HepG2 (cell line): ENCODE measurements around the gene NOCT. TPM values are rescaled to one million over a fixed set of nuclear protein-coding genes. Genes with fewer than 3 reads are reported as not detected.
A peak's percentile ranks its signal among the peaks of the same experiment; 100 is the strongest.

Experiments used
- ATAC-seq: fragments of 200-7000 bp; cut with Tn5 transposase; 3 replicates; pipeline ENCODE4 v1.9.1; 2020; ENCODE audit warnings: mild to moderate bottlenecking, moderate library complexity
- BruUV-seq: library from RNA; stranded (reverse); fragments of 400-500 nt; replicated peaks from 2 replicates; lab custom pipeline; 2021; lab: Mats Ljungman, UMichigan
- CTCF ChIA-PET: fragments of 300-600 bp; formaldehyde crosslinking; extraction: SDS; loops from one replicate; lab custom pipeline; 2021; ENCODE audit warnings: low total read pairs, inconsistent platforms, low intra/inter-chr PET ratio; lab: Yijun Ruan, JAX
- POLR2A ChIA-PET: fragments of 350-600 bp; sonication (Branson Sonifier 250); formaldehyde crosslinking; loops from one replicate; lab custom pipeline; 2020; ENCODE audit warnings: antibody characterized with exemption, inconsistent platforms; lab: Yijun Ruan, JAX
- DNase-seq: peaks from one replicate; pipeline ENCODE4 v3.0.0-alpha.2; 2015; ENCODE audit warnings: low spot score
- FAIRE-seq: peaks from 3 replicates; lab custom pipeline; 2011; peaks lifted over from hg19 to GRCh38; lab: Jason Lieb, UNC
- H2AFZ ChIP-seq: one replicate; pipeline ENCODE4 v1.6.1; 2011; ENCODE audit warnings: low read length, inconsistent platforms
- H3K27ac ChIP-seq: fragments of 300-600 bp; 3 replicates; pipeline ENCODE4 v1.8.0; 2011; ENCODE audit warnings: mixed run types, mild to moderate bottlenecking, mixed read lengths, low read length, inconsistent platforms; ENCODE audit not compliant: insufficient read depth; ENCODE audit errors: extremely low read length
- H3K27me3 ChIP-seq, 2 experiments: fragments of 200-600 bp in 1 of 2; 2 replicates in 1 of 2; 3 replicates in 1 of 2; pipeline versions ENCODE4 v1.6.0 to v1.8.0; 2011; ENCODE audit warnings: low read length in 2 of 2, mild to moderate bottlenecking in 2 of 2, moderate library complexity in 2 of 2, inconsistent platforms in 1 of 2; ENCODE audit not compliant: insufficient read depth in 2 of 2, control insufficient read depth in 1 of 2
- H3K36me3 ChIP-seq, 2 experiments: fragments of 200-600 bp in 1 of 2; replicated peaks in 1 of 2; 2 replicates in 1 of 2; 3 replicates in 1 of 2; pipeline versions ENCODE4 v1.5.1 to v1.8.0; 2011; ENCODE audit warnings: low read length in 2 of 2, inconsistent platforms in 1 of 2; ENCODE audit not compliant: insufficient read depth in 2 of 2, control insufficient read depth in 1 of 2
- H3K4me1 ChIP-seq: 2 replicates; pipeline ENCODE4 v1.5.1; 2012; ENCODE audit warnings: low read length, inconsistent platforms; ENCODE audit not compliant: insufficient read depth
- H3K4me2 ChIP-seq: 2 replicates; pipeline ENCODE4 v1.6.0; 2011; ENCODE audit warnings: low read depth, low read length, inconsistent platforms
- H3K4me3 ChIP-seq, 3 experiments: fragments of 200-600 bp in 1 of 3; sonication (generic), shearing (Covaris generic) in 1 of 3; replicated peaks in 1 of 3; 2 replicates each; pipeline ENCODE4 v1.5.1; 2011 to 2016; ENCODE audit warnings: low read length in 3 of 3, inconsistent platforms in 2 of 3, low read depth in 2 of 3, mild to moderate bottlenecking in 2 of 3, control low read depth in 1 of 3, mixed read lengths in 1 of 3; ENCODE audit not compliant: insufficient read depth in 1 of 3
- H3K79me2 ChIP-seq: one replicate; pipeline ENCODE4 v1.6.1; 2011; ENCODE audit warnings: low read length, inconsistent platforms; ENCODE audit not compliant: insufficient read depth
- H3K9ac ChIP-seq: 2 replicates; pipeline ENCODE4 v1.6.0; 2011; ENCODE audit warnings: mild to moderate bottlenecking, low read depth, low read length, inconsistent platforms; ENCODE audit not compliant: insufficient read depth
- H3K9me3 ChIP-seq: 2 replicates; pipeline ENCODE4 v1.5.1; 2012; ENCODE audit warnings: mild to moderate bottlenecking, low read length
- H4K20me1 ChIP-seq: 2 replicates; pipeline ENCODE4 v1.6.0; 2011; ENCODE audit warnings: inconsistent platforms, mild to moderate bottlenecking, low read length, moderate library complexity; ENCODE audit not compliant: insufficient read depth
- HMGXB4 ChIP-seq, 2 experiments: sonication (generic) in 1 of 2; formaldehyde crosslinking in 1 of 2; IDR thresholded peaks; 2 replicates each; pipeline versions ENCODE4 v1.4.0 to v1.6.1; 2018 to 2020; ENCODE audit warnings: missing genetic modification reagents in 2 of 2, borderline replicate concordance in 1 of 2, low read depth in 1 of 2, mild to moderate bottlenecking in 1 of 2, missing biosample characterization in 1 of 2
- MATR3 ChIP-seq: sonication (generic); formaldehyde crosslinking; IDR thresholded peaks from 2 replicates; pipeline ENCODE4 v1.4.0; 2020; ENCODE audit warnings: missing genetic modification reagents
- POLR2G ChIP-seq: fragments of 200-400 bp; formaldehyde crosslinking; IDR thresholded peaks from 2 replicates; pipeline ENCODE4 v1.6.1; 2018; ENCODE audit warnings: mild to moderate bottlenecking, low read depth, low read length, moderate library complexity
- RBM22 ChIP-seq: fragments of 200-400 bp; formaldehyde crosslinking; optimal IDR thresholded peaks from 2 replicates; pipeline ENCODE3; 2017; ENCODE audit warnings: mild to moderate bottlenecking, low read length, moderate library complexity
- RBM39 ChIP-seq: fragments of 200-400 bp; formaldehyde crosslinking; IDR thresholded peaks from one replicate; pipeline ENCODE4 v1.6.1; 2018; ENCODE audit warnings: antibody characterized with exemption, mild to moderate bottlenecking, low read depth, low read length; ENCODE audit not compliant: poor library complexity, severe bottlenecking
- RNF219 ChIP-seq: sonication (generic); formaldehyde crosslinking; IDR thresholded peaks from 2 replicates; pipeline ENCODE4 v1.5.0; 2020; ENCODE audit warnings: mild to moderate bottlenecking, missing genetic modification reagents
- SIN3B ChIP-seq: fragments of 150-350 bp; IDR thresholded peaks from 2 replicates; pipeline ENCODE4 v1.6.1; 2014; ENCODE audit warnings: low read length
- TMF1 ChIP-seq: sonication (generic); formaldehyde crosslinking; IDR thresholded peaks from 2 replicates; pipeline ENCODE4 v1.8.1; 2022; ENCODE audit warnings: low read depth, missing genetic modification reagents
- ZFX ChIP-seq: sonication (generic); formaldehyde crosslinking; IDR thresholded peaks from 2 replicates; pipeline ENCODE4 v1.4.0; 2020; ENCODE audit warnings: mild to moderate bottlenecking, low read depth, missing genetic modification reagents, moderate library complexity
- ZNF44 ChIP-seq: sonication (generic); formaldehyde crosslinking; IDR thresholded peaks from 2 replicates; pipeline ENCODE4 v1.5.1; 2020; ENCODE audit warnings: mild to moderate bottlenecking, missing genetic modification reagents
- ZNF768 ChIP-seq: sonication (generic); formaldehyde crosslinking; IDR thresholded peaks from 2 replicates; pipeline ENCODE4 v1.4.0; 2020; ENCODE audit warnings: missing genetic modification reagents
- WGBS: methylation state at CpG from one replicate; pipeline ENCODE4 v1.1.6; 2017; ENCODE audit warnings: low lambda C conversion rate; 5-methylcytosine and 5-hydroxymethylcytosine counted together
- in situ Hi-C: cut with HindIII; loops from 2 replicates; pipeline ENCODE4 v1.10.0; 2017; ENCODE audit warnings: low pct_unique_long_range_greater_than_20kb; ENCODE audit not compliant: extremely low pct_ligation_motif_present
- intact Hi-C: fragments of 100-400 bp; cut with micrococcal nuclease; formaldehyde crosslinking; loops from one replicate; pipeline ENCODE4 v1.10.0; 2022; ENCODE audit not compliant: unreplicated experiment
- polyA plus RNA-seq, 8 experiments: library from polyadenylated mRNA; depleted of rRNA in 3 of 8; stranded (reverse) in 7 of 8; unstranded in 1 of 8; fragments of >200 nt; fragmentation: Illumina TruSeq in 4 of 8; extraction: Trizol in 4 of 8; gene quantifications; 2 replicates each; pipeline versions ENCODE4 v1.2.1 to v1.2.3, GENCODE V29; 2011 to 2016; ENCODE audit warnings: low read depth in 4 of 8, missing spikeins in 1 of 8, mixed read lengths in 1 of 8; ENCODE audit not compliant: insufficient read depth in 1 of 8
- total RNA-seq, 5 experiments: library from RNA; depleted of rRNA; stranded (reverse); fragments of >200 nt; fragmentation: Illumina TruSeq; extraction: Trizol; gene quantifications; 2 replicates each; pipeline ENCODE4 v1.2.3, GENCODE V29; 2016; ENCODE audit warnings: low read depth in 1 of 5
- TF ChIP-seq, protein P1 (sequence below): sonication (generic); formaldehyde crosslinking; IDR thresholded peaks from 2 replicates; pipeline ENCODE4 v1.4.0; 2020; ENCODE audit warnings: mild to moderate bottlenecking, missing genetic modification reagents

NOCT gene
- total and polyA plus RNA-seq, 2 of the 13 experiments (the other 11 are each of a cell fraction or from before 2014, with no cell fraction given) = 3.6 to 13.1 TPM

- FAIRE-seq (no peak), DNase-seq (no peak), ATAC-seq (peak; percentile 27; the same call in 2 of the 3 replicates)
- no peaks in the 10 kb centered on the region for H3K27me3 ChIP-seq
- peaks cover 6% of the 10 kb centered on the region for H3K4me1 ChIP-seq
- H4K20me1 ChIP-seq = peaks cover 10% of the 10 kb centered on the region; the same call in 1 of the 2 replicates
- TF ChIP-seq ZNF44 (CRISPR knock-in tag) (no peak), TMF1 (CRISPR knock-in tag) (no peak), RBM22 (peak; percentile 67), ZFX (CRISPR knock-in tag) (no peak)
- H3K36me3 ChIP-seq = peaks cover 10 to 36% of the 10 kb centered on the region in 2 experiments
- intact Hi-C loops = no loop called here
- WGBS = 91% methylated on average over 10 of the region's 10 CpGs
- POLR2A ChIA-PET = no interaction called here
- in situ Hi-C loops = no loop called here
- no peak overlapping the region for H3K9ac ChIP-seq
- no peak overlapping the region for H3K4me2 ChIP-seq
- H3K79me2 ChIP-seq = peaks cover 28% of the 10 kb centered on the region
- CTCF ChIA-PET = no interaction called here
- H2AFZ ChIP-seq = no peak overlapping the region
- H3K9me3 ChIP-seq = no peaks in the 10 kb centered on the region
- BruUV-seq = no TSS peak
- no peak overlapping the region for H3K4me3 ChIP-seq
- no peak overlapping the region for H3K27ac ChIP-seq
Observed at GRCh38 chr4:139042981-139043460, 27.4 kb downstream of the NOCT start.

- in situ Hi-C loops = no loop called here
- peaks cover 6% of the 10 kb centered on the region for H3K4me1 ChIP-seq
Observed at GRCh38 chr4:139044291-139044690, 28.7 kb downstream of the NOCT start.

More at GRCh38 chr4:139044291-139044690, 28.7 kb downstream of the NOCT start:
- no peak overlapping the region for H2AFZ ChIP-seq
- intact Hi-C loops = no loop called here
- ATAC-seq (no peak; the same call in 2 of the 3 replicates), FAIRE-seq (no peak), DNase-seq (no peak)
- H3K9me3 ChIP-seq = no peaks in the 10 kb centered on the region
- H3K27me3 ChIP-seq = no peaks in the 10 kb centered on the region
- H3K4me3 ChIP-seq = no peak overlapping the region
- POLR2A ChIA-PET = interaction anchor here (0.6 kb wide), 1 partner anchor 311 kb away, joined by 3 read pairs; no protein-coding TSS in a partner anchor
- TF ChIP-seq MATR3 (CRISPR knock-in tag) (no peak), POLR2G (no peak), HMGXB4 (CRISPR knock-in tag; IDR thresholded peaks at IDR 0.05; ENCODE audit: borderline replicate concordance in 1 of 2, low read depth in 1 of 2) (no peak), RNF219 (CRISPR knock-in tag) (no peak), ZNF768 (CRISPR knock-in tag) (no peak), RBM39 (no peak), SIN3B (no peak)
- TF ChIP-seq, protein P1, sequence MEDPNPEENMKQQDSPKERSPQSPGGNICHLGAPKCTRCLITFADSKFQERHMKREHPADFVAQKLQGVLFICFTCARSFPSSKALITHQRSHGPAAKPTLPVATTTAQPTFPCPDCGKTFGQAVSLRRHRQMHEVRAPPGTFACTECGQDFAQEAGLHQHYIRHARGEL (CRISPR knock-in tag) = no peak
- peaks cover 10 to 37% of the 10 kb centered on the region in 2 experiments for H3K36me3 ChIP-seq
- H4K20me1 ChIP-seq = peaks cover 10% of the 10 kb centered on the region; the same call in 1 of the 2 replicates
- no peak overlapping the region for H3K9ac ChIP-seq
- BruUV-seq = no TSS peak
- no peak overlapping the region for H3K27ac ChIP-seq
- no peak overlapping the region for H3K4me2 ChIP-seq
- peaks cover 15% of the 10 kb centered on the region for H3K79me2 ChIP-seq
- CTCF ChIA-PET = no interaction called here
- WGBS = 96% methylated on average over 2 of the region's 2 CpGs
